HG03139 (cell line): Measurements from ENCODE around the gene FKRP.

ENCODE experiments used
- ATAC-seq: cut with Tn5 transposase; IDR thresholded peaks from one replicate; pipeline ENCODE4 v1.9.1; 2021; ENCODE audit not compliant: unreplicated experiment

FKRP gene

DNA sequence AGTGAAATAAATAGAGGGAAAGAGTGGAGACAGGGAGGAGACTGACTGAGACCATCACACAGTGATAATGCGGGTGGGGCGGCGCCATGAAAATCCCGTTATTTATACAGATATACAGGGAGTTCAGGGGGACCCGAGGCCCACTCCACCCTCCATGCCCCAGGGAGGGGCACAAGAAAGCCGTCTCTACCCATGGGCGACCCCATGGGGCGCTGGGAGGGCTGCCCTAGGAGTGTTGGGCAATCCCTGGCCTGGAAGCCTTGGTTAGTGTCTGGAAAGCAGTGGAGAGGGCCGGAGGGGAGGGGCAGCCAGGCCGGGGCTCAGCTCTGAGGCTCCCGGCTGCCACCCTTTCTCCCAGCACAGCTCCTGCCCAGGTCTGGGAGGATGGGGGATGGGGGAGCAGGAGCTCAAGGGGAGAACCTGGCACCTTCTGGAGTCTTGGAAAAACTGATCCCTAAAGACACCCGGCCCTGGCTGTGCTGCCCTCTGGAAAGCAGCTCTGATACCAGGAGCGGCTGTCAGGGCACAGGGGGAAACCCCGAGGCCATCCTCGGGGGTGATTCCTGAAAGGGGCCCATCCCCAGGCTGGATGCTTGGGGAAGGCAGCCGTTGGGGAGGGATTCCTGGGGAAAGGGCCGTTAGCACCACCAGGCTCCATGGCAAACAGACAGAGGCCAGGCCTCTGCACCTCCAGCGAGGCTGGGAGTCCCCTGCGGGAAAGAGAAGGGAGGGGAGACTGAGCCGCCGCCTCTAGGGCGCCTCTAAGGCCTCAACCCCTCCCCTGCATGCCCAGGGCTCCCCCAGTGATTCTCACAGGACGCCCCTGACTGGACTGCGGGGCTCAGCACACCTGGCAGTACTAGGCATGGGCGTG lies 26.0 kb upstream of the FKRP start:
- ATAC-seq, result no peak

- no peak for ATAC-seq
Observed at GRCh38 chr19:46720503-46721239, 25.2 kb upstream of the FKRP start.

GRCh38 chr19:46721269-46722003 lies 24.4 kb upstream of the FKRP start:
- ATAC-seq, result no peak

DNA sequence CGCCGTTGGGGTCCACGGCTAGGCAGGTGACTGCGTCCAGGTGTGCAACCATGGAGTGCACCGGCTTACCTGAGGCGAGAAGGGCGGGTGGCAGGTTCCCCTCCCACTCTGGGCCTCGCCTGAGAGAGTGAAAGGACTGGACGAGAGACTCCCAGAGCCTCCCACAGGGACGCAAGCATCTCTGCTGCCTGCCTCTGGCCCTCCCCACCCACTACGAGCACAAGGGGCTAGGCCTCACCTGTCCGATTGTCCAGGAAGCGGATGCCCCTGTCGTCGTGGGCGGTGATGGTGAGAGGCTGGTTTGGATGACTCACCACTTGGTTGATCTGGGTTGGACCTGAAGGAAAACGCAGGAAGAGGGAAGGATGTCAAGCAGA lies 23.9 kb upstream of the FKRP start:
- no peak for ATAC-seq

- ATAC-seq, result no peak
Observed at GRCh38 chr19:46722421-46723022, 23.3 kb upstream of the FKRP start.

GRCh38 chr19:46723023-46723461 lies 22.8 kb upstream of the FKRP start:
- ATAC-seq, result no peak

DNA sequence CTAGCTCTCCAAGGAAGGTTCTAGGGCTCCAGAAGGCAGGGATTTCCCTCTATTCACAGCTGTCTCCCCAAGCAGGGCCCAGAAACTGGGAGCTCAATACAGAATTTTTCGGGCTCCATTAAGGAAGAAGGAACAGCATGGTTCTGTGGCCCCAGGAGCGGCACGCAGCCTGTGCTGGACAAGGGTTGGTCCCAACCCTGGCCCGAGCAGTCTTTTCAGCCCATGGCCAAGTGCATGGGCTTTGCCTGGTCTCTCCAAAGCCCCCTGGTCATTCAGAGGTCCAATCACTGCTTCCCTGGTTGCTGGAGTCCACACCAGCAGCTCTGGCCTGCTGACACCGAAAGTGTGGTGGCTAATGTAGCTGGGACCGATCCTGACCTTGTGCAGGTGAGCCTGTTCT lies 22.4 kb upstream of the FKRP start:
- ATAC-seq, result no peak

DNA sequence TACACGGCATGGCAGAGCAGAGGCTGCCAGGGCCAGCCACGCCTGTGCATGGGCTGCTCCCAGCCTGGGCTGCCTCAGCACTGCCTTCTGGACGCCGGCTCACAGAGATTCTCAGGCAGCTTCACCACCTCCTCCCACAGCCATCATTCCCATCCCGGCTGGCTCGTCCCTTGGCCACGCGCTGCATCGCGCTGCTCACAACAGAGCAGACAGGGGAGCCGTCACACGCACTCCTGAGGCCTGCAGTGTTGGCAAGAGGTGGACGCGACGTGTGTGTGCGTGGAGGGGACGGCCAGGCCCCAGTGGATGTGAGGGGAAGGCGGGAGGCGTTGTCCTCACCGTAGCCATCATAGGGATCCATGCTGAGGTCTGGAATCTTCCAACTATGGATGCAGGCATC lies 21.4 kb upstream of the FKRP start:
- ATAC-seq, result no peak

DNA sequence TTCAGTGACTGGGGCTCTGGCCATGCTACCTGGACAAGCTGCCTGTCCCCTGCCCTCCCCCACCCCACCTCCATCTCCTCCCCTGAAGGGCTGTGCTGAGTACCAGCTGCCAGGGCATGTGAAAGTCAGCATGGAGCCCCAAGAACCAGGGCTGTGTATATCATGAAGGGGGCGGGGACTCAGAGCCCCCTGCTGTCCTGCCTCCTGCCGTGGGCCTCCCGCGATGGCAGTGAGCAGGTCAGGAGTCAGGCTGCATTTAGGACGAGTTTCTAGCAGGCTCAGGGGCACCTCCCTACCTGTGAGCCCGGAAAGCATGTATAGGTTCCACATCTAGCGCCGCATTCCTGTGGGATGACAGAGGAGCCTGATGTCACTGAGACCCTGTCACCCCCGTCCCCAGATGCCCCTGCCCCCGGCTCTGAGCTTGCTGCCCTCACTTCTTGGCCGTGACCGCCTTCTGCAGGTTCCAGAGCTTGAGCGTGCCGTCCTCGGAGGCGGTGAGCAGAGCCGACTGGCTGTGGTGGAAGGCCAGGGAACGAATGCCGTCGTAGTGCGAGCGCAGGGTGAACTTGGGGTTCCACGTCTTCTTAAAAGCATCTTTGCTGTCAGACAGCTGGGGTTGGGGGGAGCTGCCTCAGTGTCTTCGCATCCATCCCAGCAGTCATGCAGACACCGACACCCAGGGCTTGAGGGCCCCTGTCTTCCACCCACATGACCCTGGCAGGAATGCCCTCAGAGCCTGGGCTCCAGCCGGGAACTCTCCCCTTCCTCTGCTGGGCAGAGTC lies 20.6 kb upstream of the FKRP start:
- ATAC-seq, result no peak

DNA sequence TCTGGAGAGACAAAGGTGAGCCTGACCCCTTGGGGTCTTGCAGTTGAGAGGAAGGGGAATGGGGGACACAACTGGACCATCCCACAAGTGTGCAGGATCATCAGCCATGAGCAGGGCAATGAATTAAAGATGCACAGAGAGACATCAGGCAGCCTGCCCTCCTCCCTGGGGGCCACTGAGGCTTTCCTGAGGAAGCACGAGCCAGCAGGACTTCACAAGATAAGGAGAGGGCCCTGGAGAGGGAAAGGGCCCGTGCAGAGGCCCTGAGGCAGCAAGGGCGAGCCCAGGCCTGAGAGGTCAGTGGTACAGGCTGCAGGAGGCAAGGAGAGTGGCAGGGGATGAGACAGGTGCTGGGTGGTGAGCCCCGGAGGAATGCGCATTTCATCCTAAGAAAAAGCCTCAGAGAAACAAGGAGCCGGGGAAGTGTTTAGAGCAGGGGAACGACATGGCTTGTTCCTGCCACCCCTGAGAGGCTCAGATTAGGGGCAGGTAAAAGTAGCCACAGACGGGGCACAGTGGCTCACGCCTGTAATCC lies 19.9 kb upstream of the FKRP start:
- no peak for ATAC-seq

GRCh38 chr19:46726551-46726950 lies 19.3 kb upstream of the FKRP start:
- no peak for ATAC-seq

DNA sequence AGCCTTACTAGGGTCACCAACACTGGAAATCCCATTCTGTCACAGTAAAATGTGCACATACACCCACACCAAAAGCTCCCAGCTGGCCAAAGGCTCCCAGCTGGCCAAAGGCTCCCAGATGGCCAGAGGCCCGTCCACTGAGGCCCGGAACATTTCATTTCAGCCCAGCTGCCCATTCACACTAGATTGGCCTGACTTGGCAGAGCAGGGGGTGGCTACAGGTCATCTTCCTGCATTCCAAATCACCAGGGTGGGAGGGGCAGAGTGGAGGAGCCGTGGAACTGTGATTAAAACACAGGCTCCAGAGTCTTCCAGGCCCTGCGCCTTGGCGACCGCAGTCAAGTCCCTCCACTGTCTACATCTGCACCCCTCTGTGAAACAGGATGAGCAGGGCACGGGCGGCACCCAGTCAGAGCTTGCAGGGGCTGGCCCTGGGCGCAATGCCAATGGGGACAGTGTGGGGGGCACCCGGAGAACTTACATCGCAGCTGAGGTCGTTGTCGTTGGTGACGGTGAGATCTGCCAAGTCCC lies 18.8 kb upstream of the FKRP start:
- no peak for ATAC-seq

DNA sequence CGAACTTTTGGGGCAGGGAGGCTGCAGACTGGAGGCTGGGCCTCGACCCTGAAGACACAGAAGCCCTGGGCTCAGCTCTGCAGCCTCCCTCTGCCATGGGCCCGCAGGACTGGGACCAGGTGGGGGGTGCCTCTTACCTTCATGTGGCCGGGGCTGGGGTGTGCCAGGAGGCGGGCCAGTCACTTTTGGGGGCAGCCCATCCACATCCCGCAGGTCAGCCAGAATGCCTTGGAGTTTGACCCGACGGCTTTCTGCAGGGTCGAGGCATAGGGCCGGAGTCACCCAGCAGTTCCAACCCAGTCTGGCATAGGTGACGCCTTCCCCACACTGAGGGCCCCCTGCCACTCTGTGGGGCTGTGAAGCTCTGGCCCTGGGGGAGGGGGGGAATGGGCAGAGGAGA lies 18.1 kb upstream of the FKRP start:
- ATAC-seq, result no peak

GRCh38 chr19:46728208-46728607 lies 17.6 kb upstream of the FKRP start:
- ATAC-seq, result no peak

GRCh38 chr19:46728693-46729339 lies 17.0 kb upstream of the FKRP start:
- no peak for ATAC-seq

DNA sequence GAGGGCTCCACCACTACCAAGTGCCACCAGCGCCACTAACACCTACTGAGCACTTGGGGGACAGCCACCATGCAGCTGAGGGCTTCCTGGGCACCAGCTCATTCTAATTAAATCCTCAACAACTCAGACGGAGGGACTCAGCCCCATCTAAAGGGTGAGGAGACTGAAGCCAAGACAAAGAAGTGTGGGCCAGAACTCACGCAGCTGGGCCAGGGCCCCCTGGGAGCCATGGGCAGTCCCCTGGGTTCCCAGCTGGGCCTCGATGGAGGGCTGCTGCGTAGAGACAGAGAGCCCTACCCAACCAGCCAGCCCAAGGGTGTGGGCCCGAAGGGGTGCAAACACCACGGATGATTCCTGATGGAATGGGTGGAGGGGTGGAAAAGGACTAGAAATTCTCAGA lies 16.2 kb upstream of the FKRP start:
- ATAC-seq, result no peak

- no peak for ATAC-seq
Observed at GRCh38 chr19:46730187-46730586, 15.7 kb upstream of the FKRP start.

GRCh38 chr19:46730595-46730994 lies 15.3 kb upstream of the FKRP start:
- no peak for ATAC-seq

DNA sequence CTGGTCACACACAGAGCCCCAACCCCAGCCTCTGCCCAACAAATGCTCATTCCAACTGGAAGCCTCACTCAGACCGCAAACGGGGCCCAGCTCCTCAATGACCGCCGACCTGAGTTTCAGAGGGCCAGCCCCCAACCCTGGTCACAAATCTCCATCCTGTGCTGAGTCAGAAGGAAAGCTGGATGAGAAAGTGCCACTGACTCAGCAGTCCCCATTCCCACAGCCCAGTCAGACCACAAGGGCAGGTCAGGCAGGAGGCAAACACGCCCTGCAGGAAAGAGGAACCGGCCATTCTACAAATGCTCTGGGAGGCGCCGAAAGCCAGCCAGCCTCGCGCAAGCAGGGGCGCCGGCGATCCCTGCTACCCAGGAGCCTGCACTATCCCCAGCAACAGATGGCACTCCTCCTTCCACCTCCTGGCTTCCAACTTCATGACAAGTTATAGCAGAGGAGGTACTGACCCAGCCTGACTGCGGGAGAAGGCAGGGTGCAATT lies 14.8 kb upstream of the FKRP start:
- no peak for ATAC-seq
